ENCODE data around the gene ATG4C. TPM values are rescaled to one million over a fixed set of nuclear protein-coding genes. Genes with fewer than 3 reads are reported as not detected.

Gene ATG4C
- 13.1 and 14.8 TPM in 2 replicates for total RNA-seq (2021)
- long read RNA-seq, transcript ATG4C-203 (11 exons, 2,890 nt), result major isoform, 56 of 142 reads
- long read RNA-seq, transcript ATG4C-201 (11 exons, 2,938 nt), result minor isoform, 36 of 142 reads
- long read RNA-seq, partial matches to known transcripts, result 3 of 142 reads
- long read RNA-seq, other reads (novel, unspliced or antisense), result 47 of 142 reads

- peaks cover 1% of the 10 kb centered on the region; the same call in 1 of the 2 replicates for H3K79me2 ChIP-seq (ENCODE audit: insufficient read depth, low read length)
- no peak within 1 kb of the TSS for H3K23ac ChIP-seq (ENCODE audit: insufficient read length, low read depth, low read length)
- H3K27ac ChIP-seq (ENCODE audit: insufficient read length, low read depth, low read length), result no peak within 1 kb of the TSS
- H2AK5ac ChIP-seq (ENCODE audit: insufficient read length, low read length), result no peak within 1 kb of the TSS
- Mint-ChIP-seq H3K4me1 (peaks cover 3% of the 10 kb centered on the region in 2 experiments; a peak in 2 of 4 replicates), H3K27me3 (ENCODE audit: low read depth) (no peaks in the 10 kb centered on the region), H3K4me3 (no peak within 1 kb of the TSS), H3K27ac (no peak within 1 kb of the TSS; a peak in 1 of 7 replicates), H3K9me3 (no peaks in the 10 kb centered on the region), H3K36me3 (ENCODE audit: insufficient read depth in 1 of 3, low read depth in 3 of 3) (no peaks in the 10 kb centered on the region)
- H3K4ac ChIP-seq (ENCODE audit: low read depth, low read length), result no peak within 1 kb of the TSS
- peaks cover 4% of the 10 kb centered on the region for H3K79me1 ChIP-seq (ENCODE audit: insufficient read depth, low read depth, low read length, poor library complexity, severe bottlenecking)
- no peaks in the 10 kb centered on the region for H3K27me3 ChIP-seq (ENCODE audit: insufficient read depth, low read length)
- no peak within 1 kb of the TSS for H3K56ac ChIP-seq (ENCODE audit: insufficient read length, low read depth, low read length)
- H2BK15ac ChIP-seq (ENCODE audit: low read depth, low read length), result no peak within 1 kb of the TSS
- peak within 1 kb of the TSS; percentile 92 for H3K9ac ChIP-seq (ENCODE audit: extremely low read depth, insufficient read length, low read length)
- H3K9me3 ChIP-seq (ENCODE audit: control insufficient read depth, low read depth, low read length), result no peaks in the 10 kb centered on the region
- TF ChIP-seq CTCF (conservative IDR thresholded peaks at IDR 0.05), result no peak
- H2BK5ac ChIP-seq (ENCODE audit: insufficient read length, low read length), result no peak within 1 kb of the TSS
- peaks cover 4% of the 10 kb centered on the region for H3K23me2 ChIP-seq (ENCODE audit: insufficient read length, low read depth, low read length, poor library complexity, severe bottlenecking)
- no peak within 1 kb of the TSS for H3K14ac ChIP-seq (ENCODE audit: insufficient read depth, low read length)
- no peak within 1 kb of the TSS for H4K91ac ChIP-seq (ENCODE audit: insufficient read length, low read depth, low read length)
- no peak within 1 kb of the TSS for H3T11ph ChIP-seq (ENCODE audit: low read length)
- WGBS (ENCODE audit: extremely low coverage, insufficient read length, low lambda C conversion rate), result no CpG with 5 or more reads among the region's 38 CpGs
- peak within 1 kb of the TSS; percentile 73 for H3K4me2 ChIP-seq (ENCODE audit: insufficient read depth, insufficient read length, low read length)
- H2AFZ ChIP-seq (ENCODE audit: low read length), result peak within 1 kb of the TSS; percentile 89
- no peak within 1 kb of the TSS for H2BK12ac ChIP-seq (ENCODE audit: insufficient read length, low read depth, low read length)
- no peaks in the 10 kb centered on the region for H3K4me1 ChIP-seq (ENCODE audit: insufficient read depth, low read length)
- H3K18ac ChIP-seq (ENCODE audit: insufficient read length, low read depth, low read length), result peak within 1 kb of the TSS; percentile 36
- H4K8ac ChIP-seq (replicated peaks; ENCODE audit: insufficient read length, low read depth, low read length), result no peak within 1 kb of the TSS
- no peak within 1 kb of the TSS for H4K5ac ChIP-seq (ENCODE audit: insufficient read length, low read depth, low read length)
- H2BK20ac ChIP-seq (ENCODE audit: low read depth, low read length, poor library complexity, severe bottlenecking), result no peak within 1 kb of the TSS
- H4K20me1 ChIP-seq (ENCODE audit: control insufficient read depth, insufficient read depth, insufficient read length), result no peaks in the 10 kb centered on the region
- no peak within 1 kb of the TSS for H2BK120ac ChIP-seq (ENCODE audit: low read depth, low read length, poor library complexity, severe bottlenecking)
- DNase-seq, result peak; percentile 98
Observed at GRCh38 chr1:62783736-62784508, at the start of gene ATG4C. Gene ATG4C (plus strand): TSS chr1:62784132. CDS start chr1:62803787, 19,655 bp downstream.

All from H9 (cell line).